Ovary (tissue), 9 donors: ENCODE measurements around the gene SLC10A2. TPM values are rescaled to one million over a fixed set of nuclear protein-coding genes. Genes with fewer than 3 reads are reported as not detected.

Source experiments
- DNase-seq, 5 donors: peaks; one replicate each; pipeline ENCODE4 v3.0.0-alpha.2; 2019 to 2020
- H3K27ac ChIP-seq, 2 donors: fragments of 200-600 bp; one replicate each; pipeline versions ENCODE4 v1.5.1 to v1.8.0; 2019 to 2022
- H3K27me3 ChIP-seq: fragments of 200-600 bp; one replicate; pipeline ENCODE4 v1.8.0; 2022
- H3K36me3 ChIP-seq: fragments of 200-600 bp; sonication (generic); one replicate; pipeline ENCODE4 v1.5.1; 2019
- H3K4me1 ChIP-seq: one replicate; pipeline ENCODE4 v1.8.1; 2013; ENCODE audit warnings: mild to moderate bottlenecking, moderate library complexity; ENCODE audit not compliant: insufficient read depth
- H3K4me3 ChIP-seq: fragments of 200-600 bp; sonication (generic); one replicate; pipeline ENCODE4 v1.5.1; 2017
- H3K9me3 ChIP-seq, 2 donors: fragments of 200-600 bp in 1 of 2; sonication (generic) in 1 of 2; one replicate each; pipeline versions ENCODE4 v1.5.1 to v1.8.1; 2013 to 2019; ENCODE audit warnings: mild to moderate bottlenecking in 1 of 2, moderate library complexity in 1 of 2
- EP300 ChIP-seq: sonication (generic); formaldehyde crosslinking; IDR thresholded peaks from one replicate; pipeline ENCODE4 v1.6.1; 2017; ENCODE audit warnings: antibody characterized with exemption
- POLR2A ChIP-seq: fragments of 450-650 bp; IDR thresholded peaks from one replicate; pipeline ENCODE4 v1.6.1; 2017; ENCODE audit warnings: antibody characterized with exemption, mild to moderate bottlenecking, moderate library complexity
- WGBS, 3 donors: extraction: QIAGEN DNeasy Blood & Tissue Kit in 1 of 3; methylation state at CpG; one replicate each; pipeline versions ENCODE4 v1.1.5 to v1.1.7; 2013 to 2017; 5-methylcytosine and 5-hydroxymethylcytosine counted together
- intact Hi-C, 4 donors: fragments of 100-400 bp; cut with DNase I; formaldehyde crosslinking; loops; one replicate each; pipeline versions ENCODE4 v1.11.0 to v1.15.1; 2022 to 2023
- polyA plus RNA-seq, 2 donors: library from polyadenylated mRNA; stranded (reverse); fragments of 200-250 nt in 1 of 2; fragments of 350-450 nt in 1 of 2; fragmentation: Illumina TruSeq in 1 of 2; extraction: RNeasy Lipid Tissue Mini Kit (QIAGEN cat#74804) in 1 of 2; gene quantifications; one replicate each; pipeline ENCODE4 v1.2.3, GENCODE V29; 2013 to 2014
- total RNA-seq, 7 donors: library from RNA; depleted of rRNA in 2 of 7; stranded (reverse); fragments of >200 nt in 2 of 7; fragmentation: NEBNext Ultra II Directional in 3 of 7; extraction: Animal tissue kit (Norgen Biotek cat#: 25700) in 3 of 7; gene quantifications; one replicate each; pipeline versions ENCODE4 v1.1.0 to v1.2.4, GENCODE V29; 2016 to 2023
- TF ChIP-seq, protein P1 (sequence below), 3 donors: fragments of 450-650 bp in 2 of 3; fragments of 200-600 bp in 1 of 3; IDR thresholded peaks; one replicate each; pipeline versions ENCODE4 v1.5.1 to v1.8.0; 2016 to 2022; ENCODE audit warnings: antibody characterized with exemption in 3 of 3, mild to moderate bottlenecking in 1 of 3
- donor health status: DM: no; HTN: no; CAD: no; lungs with moderate emphysema.
- donor health status: DM: no; HTN: no; CAD: no.
- donor health status: Bipolar disorder and iron deficiency.
- donor health status: DM: yes; HTN: yes; CAD: no.
- donor health status: DM: no; HTN: no; CAD: no.
- donor health status: DM: yes; HTN: yes; CAD: no.

Gene SLC10A2
- total and polyA plus RNA-seq, 9 donors = 0.83 TPM; not detected in 8

DNA sequence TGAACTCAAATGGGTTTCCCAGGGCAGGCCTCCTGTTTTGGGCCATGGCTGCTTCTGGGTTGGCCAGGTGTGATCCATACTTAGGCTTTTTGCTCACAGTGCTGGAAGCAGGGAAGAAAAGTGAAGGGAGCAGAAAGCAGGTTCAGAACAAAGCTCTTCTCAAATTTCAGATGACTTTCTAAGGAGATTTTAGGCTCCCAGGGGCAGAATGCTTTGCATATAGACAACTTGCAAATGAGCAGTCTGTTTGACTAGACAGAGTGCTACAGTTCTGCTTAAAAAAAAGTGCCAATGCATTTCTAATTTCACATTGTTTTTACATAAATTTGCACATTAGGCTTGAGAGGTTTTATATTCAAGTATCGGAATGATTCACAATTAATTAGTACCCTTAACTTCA is 2.6 kb upstream of the SLC10A2 start:
- Histone ChIP-seq H3K4me3 (no peak overlapping the region), H3K9me3 (no peaks in the 10 kb centered on the region), H3K36me3 (no peaks in the 10 kb centered on the region), H3K27ac (no peak overlapping the region), H3K4me1 (no peaks in the 10 kb centered on the region), H3K27me3 (no peaks in the 10 kb centered on the region)
- TF ChIP-seq, protein P1, sequence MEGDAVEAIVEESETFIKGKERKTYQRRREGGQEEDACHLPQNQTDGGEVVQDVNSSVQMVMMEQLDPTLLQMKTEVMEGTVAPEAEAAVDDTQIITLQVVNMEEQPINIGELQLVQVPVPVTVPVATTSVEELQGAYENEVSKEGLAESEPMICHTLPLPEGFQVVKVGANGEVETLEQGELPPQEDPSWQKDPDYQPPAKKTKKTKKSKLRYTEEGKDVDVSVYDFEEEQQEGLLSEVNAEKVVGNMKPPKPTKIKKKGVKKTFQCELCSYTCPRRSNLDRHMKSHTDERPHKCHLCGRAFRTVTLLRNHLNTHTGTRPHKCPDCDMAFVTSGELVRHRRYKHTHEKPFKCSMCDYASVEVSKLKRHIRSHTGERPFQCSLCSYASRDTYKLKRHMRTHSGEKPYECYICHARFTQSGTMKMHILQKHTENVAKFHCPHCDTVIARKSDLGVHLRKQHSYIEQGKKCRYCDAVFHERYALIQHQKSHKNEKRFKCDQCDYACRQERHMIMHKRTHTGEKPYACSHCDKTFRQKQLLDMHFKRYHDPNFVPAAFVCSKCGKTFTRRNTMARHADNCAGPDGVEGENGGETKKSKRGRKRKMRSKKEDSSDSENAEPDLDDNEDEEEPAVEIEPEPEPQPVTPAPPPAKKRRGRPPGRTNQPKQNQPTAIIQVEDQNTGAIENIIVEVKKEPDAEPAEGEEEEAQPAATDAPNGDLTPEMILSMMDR (IDR thresholded peaks at IDR 0.05) = no peak
- TF ChIP-seq POLR2A (no peak), EP300 (no peak)
- WGBS, 3 donors = 87 to 100% (median 93%) methylated on average over 1 of the region's 1 CpG
- no peak for DNase-seq
- intact Hi-C loops = no loop called here

DNA sequence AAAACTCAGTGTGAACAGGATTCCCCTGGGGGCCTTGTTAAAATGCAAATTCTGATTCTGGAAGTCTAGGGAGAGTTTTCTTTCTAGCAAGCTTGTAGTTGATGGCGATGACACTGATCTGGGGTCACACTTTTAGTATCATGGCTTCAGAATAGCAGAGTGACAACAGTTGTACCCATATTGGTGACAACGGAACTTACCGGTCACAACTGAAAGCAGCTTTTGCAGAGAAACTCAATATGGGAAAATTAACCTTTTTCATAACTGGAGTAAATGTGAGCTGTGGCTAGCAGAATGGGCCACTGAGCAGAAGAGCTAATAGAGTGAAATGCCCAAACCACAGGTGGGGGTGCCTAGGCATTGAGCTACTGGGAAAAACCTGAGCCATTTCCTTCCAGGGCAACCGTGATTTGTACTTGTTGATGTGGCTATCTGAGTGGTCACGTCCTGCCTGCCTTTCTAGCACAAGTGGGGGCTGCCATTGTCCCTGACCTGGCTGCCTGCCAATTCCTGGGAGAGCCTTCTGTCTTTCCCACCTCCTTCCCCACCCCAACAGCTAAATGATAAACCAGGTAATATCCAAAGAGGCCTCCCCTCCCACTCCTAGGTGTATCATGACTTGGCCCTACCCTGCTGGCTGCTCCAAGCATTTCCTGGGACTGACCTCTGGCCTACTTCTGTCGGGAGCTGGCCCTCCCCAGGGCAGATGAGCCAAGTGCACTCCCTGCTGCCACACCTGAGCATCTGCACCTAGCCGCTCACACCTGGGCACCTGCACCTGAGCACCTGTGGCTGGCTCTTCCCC is 1.7 kb upstream of the SLC10A2 start:
- Histone ChIP-seq H3K9me3 (no peaks in the 10 kb centered on the region), H3K27ac (no peak overlapping the region), H3K27me3 (no peaks in the 10 kb centered on the region), H3K36me3 (no peaks in the 10 kb centered on the region), H3K4me3 (no peak overlapping the region), H3K4me1 (no peaks in the 10 kb centered on the region)
- intact Hi-C loops = no loop called here
- DNase-seq = no peak
- no peak for TF ChIP-seq POLR2A
- no peak for TF ChIP-seq EP300
- TF ChIP-seq, protein P1 (IDR thresholded peaks at IDR 0.05) = no peak
- WGBS, 3 donors = 65 to 71% (median 69%) methylated on average over 7 of the region's 7 CpGs

DNA sequence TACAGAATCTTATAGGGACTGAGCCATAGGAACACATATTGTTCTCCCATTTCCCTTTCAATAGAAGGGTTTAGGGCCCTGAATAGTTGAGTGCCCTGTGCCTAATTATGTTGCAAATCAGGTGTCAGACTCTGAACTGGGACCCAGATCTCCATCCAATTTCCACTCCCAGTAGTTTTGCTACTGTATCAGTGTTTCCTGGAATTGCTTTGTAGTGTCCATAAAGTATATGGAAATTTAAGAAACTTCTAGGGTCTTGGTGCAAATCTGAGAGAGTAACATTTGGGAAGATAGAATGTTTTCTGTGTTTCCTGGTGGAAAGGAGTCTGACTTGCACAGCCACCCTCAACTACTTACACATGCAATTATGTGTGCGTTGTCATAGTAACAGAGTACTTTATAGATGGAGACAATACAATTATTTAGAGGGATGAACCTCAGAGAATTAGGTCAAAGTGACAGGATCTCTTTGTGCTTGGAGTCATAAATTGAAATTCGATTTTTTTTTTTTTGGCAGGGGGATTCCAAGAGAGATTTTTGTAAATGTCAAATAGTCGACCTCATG is 646 bp upstream of the SLC10A2 start:
- 50 to 58% (median 54%) methylated on average over 3 of the region's 3 CpGs for WGBS, 3 donors
- H3K4me3 ChIP-seq = no peak overlapping the region
- intact Hi-C loops = no loop called here
- H3K27ac ChIP-seq = no peak overlapping the region
- no peaks in the 10 kb centered on the region for H3K36me3 ChIP-seq
- no peaks in the 10 kb centered on the region for H3K4me1 ChIP-seq
- H3K9me3 ChIP-seq = no peaks in the 10 kb centered on the region
- TF ChIP-seq EP300 (no peak), POLR2A (no peak)
- TF ChIP-seq, protein P1 (IDR thresholded peaks at IDR 0.05) = no peak
- H3K27me3 ChIP-seq = no peaks in the 10 kb centered on the region
- DNase-seq = no peak

DNA sequence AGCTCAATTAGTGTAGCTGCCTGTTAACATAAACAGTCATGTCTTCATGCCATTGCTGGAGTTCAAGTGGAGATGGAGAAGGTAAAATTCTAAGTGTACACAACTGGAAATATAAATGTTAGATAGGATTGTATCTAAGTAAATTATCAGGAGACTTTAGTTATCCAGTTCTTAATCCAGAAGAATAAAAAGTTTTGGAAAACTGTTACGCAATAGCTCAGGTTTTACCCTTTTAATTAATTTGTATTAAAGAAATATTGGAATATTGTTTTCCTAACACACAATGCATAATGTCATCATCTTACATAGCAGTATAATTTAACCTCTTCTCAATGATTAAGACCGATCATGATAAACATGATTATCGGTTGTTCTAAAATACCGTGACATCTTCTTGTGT is 2.8 kb downstream of the SLC10A2 start:
- 85 to 97% (median 93%) methylated on average over 4 of the region's 4 CpGs for WGBS, 3 donors
- intact Hi-C loops = no loop called here
- H3K27me3 ChIP-seq = no peaks in the 10 kb centered on the region
- no peaks in the 10 kb centered on the region for H3K4me1 ChIP-seq
- H3K36me3 ChIP-seq = no peaks in the 10 kb centered on the region
- no peak overlapping the region for H3K27ac ChIP-seq
- no peak for TF ChIP-seq POLR2A
- TF ChIP-seq EP300 = no peak
- TF ChIP-seq, protein P1 (IDR thresholded peaks at IDR 0.05) = no peak
- H3K4me3 ChIP-seq = no peak overlapping the region
- H3K9me3 ChIP-seq = no peaks in the 10 kb centered on the region
- DNase-seq = no peak
